Colonic mucosa (tissue), 4 donors: Measurements from ENCODE around the gene CALML4. TPM values are rescaled to one million over a fixed set of nuclear protein-coding genes. Genes with fewer than 3 reads are reported as not detected.
A peak's percentile ranks its signal among the peaks of the same experiment; 100 is the strongest.
"Not testable (repeated sequence)": the region's sequence is repeated elsewhere in the genome, so short reads cannot be mapped to it uniquely, and the experiment has no call there.

Source experiments
- DNase-seq: peaks from one replicate; pipeline ENCODE4 v3.0.0-alpha.2; 2020
- H3K27ac ChIP-seq: fragments of 200-600 bp; one replicate; pipeline ENCODE4 v1.8.0; 2021
- H3K27me3 ChIP-seq: fragments of 200-600 bp; one replicate; pipeline ENCODE4 v1.8.0; 2021
- H3K36me3 ChIP-seq: fragments of 200-600 bp; one replicate; pipeline ENCODE4 v1.8.0; 2021
- H3K4me1 ChIP-seq: fragments of 200-600 bp; one replicate; pipeline ENCODE4 v1.8.0; 2021; ENCODE audit warnings: mild to moderate bottlenecking
- H3K4me3 ChIP-seq: fragments of 200-600 bp; one replicate; pipeline ENCODE4 v1.8.0; 2021
- H3K9ac ChIP-seq, 2 donors: one replicate each; pipeline ENCODE4 v1.7.0; 2013; ENCODE audit warnings: control low read depth in 2 of 2, low read depth in 2 of 2, low read length in 2 of 2
- H3K9me3 ChIP-seq: fragments of 200-600 bp; one replicate; pipeline ENCODE4 v1.8.0; 2021
- CTCF ChIP-seq: fragments of 200-600 bp; IDR thresholded peaks from one replicate; pipeline ENCODE4 v1.8.0; 2022; ENCODE audit warnings: antibody characterized with exemption, mild to moderate bottlenecking
- intact Hi-C: fragments of 100-400 bp; cut with DNase I; formaldehyde crosslinking; loops from one replicate; pipeline ENCODE4 v1.14.1; 2022
- total RNA-seq, 2 donors: library from RNA; stranded (reverse); fragmentation: NEBNext Ultra II Directional in 1 of 2; extraction: Animal tissue kit (Norgen Biotek cat#: 25700) in 1 of 2; gene quantifications; one replicate each; pipeline ENCODE4 v1.2.1, GENCODE V29; 2021
- donor health status: healthy.
- donor health status: DM: no; HTN: no; CAD: no.
- donor health status: DM: no; HTN: no; CAD: no.

Gene CALML4
- total RNA-seq, 2 donors from 2014 or later, result 111 to 126 TPM

GRCh38 chr15:68239025-68239424 is 33.9 kb upstream of the CALML4 start:
- peaks cover 4% of the 10 kb centered on the region for H3K4me1 ChIP-seq
- intact Hi-C loops, result no loop called here
- H3K9me3 ChIP-seq, result no peaks in the 10 kb centered on the region
- no peak for DNase-seq
- no peak overlapping the region for H3K4me3 ChIP-seq
- TF ChIP-seq CTCF, result no peak
- H3K9ac ChIP-seq, result no peak overlapping the region
- no peaks in the 10 kb centered on the region for H3K27me3 ChIP-seq
- H3K27ac ChIP-seq, result no peak overlapping the region
- H3K36me3 ChIP-seq, result no peaks in the 10 kb centered on the region

GRCh38 chr15:68235022-68235421 is 29.9 kb upstream of the CALML4 start:
- no peak for TF ChIP-seq CTCF
- DNase-seq, result no peak

GRCh38 chr15:68234520-68234919 is 29.4 kb upstream of the CALML4 start:
- DNase-seq, H3K36me3 ChIP-seq, intact Hi-C loops, H3K9ac ChIP-seq, H3K27ac ChIP-seq, H3K9me3 ChIP-seq, H3K27me3 ChIP-seq, H3K4me1 ChIP-seq, H3K4me3 ChIP-seq: not testable (repeated sequence)

More at GRCh38 chr15:68235022-68235421, 29.9 kb upstream of the CALML4 start:
- no peaks in the 10 kb centered on the region for H3K36me3 ChIP-seq
- H3K27ac ChIP-seq, result no peak overlapping the region
- H3K4me1 ChIP-seq, result peaks cover 9% of the 10 kb centered on the region
- H3K4me3 ChIP-seq, result no peak overlapping the region
- H3K27me3 ChIP-seq, result no peaks in the 10 kb centered on the region
- H3K9ac ChIP-seq, result no peak overlapping the region
- intact Hi-C loops, result no loop called here
- H3K9me3 ChIP-seq, result no peaks in the 10 kb centered on the region

- no peaks in the 10 kb centered on the region for H3K9me3 ChIP-seq
- intact Hi-C loops, result no loop called here
- no peaks in the 10 kb centered on the region for H3K27me3 ChIP-seq
- DNase-seq, result no peak
- no peak overlapping the region for H3K27ac ChIP-seq
- no peaks in the 10 kb centered on the region for H3K36me3 ChIP-seq
- peaks cover 9% of the 10 kb centered on the region for H3K4me1 ChIP-seq
- H3K9ac ChIP-seq, result no peak overlapping the region
- H3K4me3 ChIP-seq, result no peak overlapping the region
- no peak for TF ChIP-seq CTCF
Measured at GRCh38 chr15:68234060-68234459, 28.9 kb upstream of the CALML4 start.

- no peaks in the 10 kb centered on the region for H3K9me3 ChIP-seq
- DNase-seq, result no peak
- H3K4me1 ChIP-seq, result peaks cover 9% of the 10 kb centered on the region
- no peak overlapping the region for H3K27ac ChIP-seq
- no peak overlapping the region for H3K4me3 ChIP-seq
- no peak for TF ChIP-seq CTCF
- H3K27me3 ChIP-seq, result no peaks in the 10 kb centered on the region
- intact Hi-C loops, result no loop called here
- H3K9ac ChIP-seq, result no peak overlapping the region
- no peaks in the 10 kb centered on the region for H3K36me3 ChIP-seq
Measured at GRCh38 chr15:68232937-68233336, 27.8 kb upstream of the CALML4 start.

GRCh38 chr15:68232449-68232848 is 27.3 kb upstream of the CALML4 start:
- peak; percentile 58 for DNase-seq
- no peaks in the 10 kb centered on the region for H3K36me3 ChIP-seq
- H3K4me3 ChIP-seq, result no peak overlapping the region
- H3K27ac ChIP-seq, result no peak overlapping the region
- H3K9ac ChIP-seq, result no peak overlapping the region
- intact Hi-C loops, result no loop called here
- TF ChIP-seq CTCF, result no peak
- no peaks in the 10 kb centered on the region for H3K9me3 ChIP-seq
- peaks cover 9% of the 10 kb centered on the region for H3K4me1 ChIP-seq
- no peaks in the 10 kb centered on the region for H3K27me3 ChIP-seq
